H1 (cell line): ENCODE measurements around the gene IL16.

ENCODE experiments used
- EGR1 ChIP-seq: IDR thresholded peaks from 2 replicates; pipeline ENCODE4 v1.6.1; 2011; ENCODE audit warnings: low read depth, low read length, borderline replicate concordance
- JUND ChIP-seq: IDR thresholded peaks from 2 replicates; pipeline ENCODE4 v1.6.1; 2011; ENCODE audit warnings: mild to moderate bottlenecking, improper control_type of control experiment, low read length
- RAD21 ChIP-seq, 2 experiments: IDR thresholded peaks in 1 of 2; conservative IDR thresholded peaks in 1 of 2; 2 replicates each; pipeline ENCODE4 v1.6.1; 2011; ENCODE audit warnings: low read depth in 2 of 2, low read length in 2 of 2, improper control_type of control experiment in 1 of 2, inconsistent platforms in 1 of 2, mild to moderate bottlenecking in 1 of 2, moderate library complexity in 1 of 2
- RBBP5 ChIP-seq: IDR thresholded peaks from 2 replicates; pipeline ENCODE4 v1.7.1; 2012; ENCODE audit warnings: low read depth, mild to moderate bottlenecking, inconsistent platforms, low read length, moderate library complexity, borderline replicate concordance
- SIN3A ChIP-seq, 2 experiments: IDR thresholded peaks in 1 of 2; conservative IDR thresholded peaks in 1 of 2; 2 replicates each; pipeline ENCODE4 v1.6.1; 2011 to 2012; ENCODE audit warnings: low read length in 2 of 2, improper control_type of control experiment in 1 of 2, low read depth in 1 of 2, mild to moderate bottlenecking in 1 of 2
- YY1 ChIP-seq: IDR thresholded peaks from 2 replicates; pipeline ENCODE4 v1.6.1; 2011; ENCODE audit warnings: low read depth, mild to moderate bottlenecking, low read length
- TF ChIP-seq, protein P1 (sequence below), 3 experiments: IDR thresholded peaks; 1 replicate in 2 of 3; 2 replicates in 1 of 3; pipeline versions ENCODE4 v1.5.1 to v1.6.1; 2011; ENCODE audit warnings: low read length in 3 of 3, mild to moderate bottlenecking in 3 of 3, inconsistent platforms in 2 of 3, low read depth in 1 of 3, moderate library complexity in 1 of 3; ENCODE audit not compliant: insufficient read depth in 1 of 3; ENCODE audit errors: control extremely low read depth in 1 of 3

DNA sequence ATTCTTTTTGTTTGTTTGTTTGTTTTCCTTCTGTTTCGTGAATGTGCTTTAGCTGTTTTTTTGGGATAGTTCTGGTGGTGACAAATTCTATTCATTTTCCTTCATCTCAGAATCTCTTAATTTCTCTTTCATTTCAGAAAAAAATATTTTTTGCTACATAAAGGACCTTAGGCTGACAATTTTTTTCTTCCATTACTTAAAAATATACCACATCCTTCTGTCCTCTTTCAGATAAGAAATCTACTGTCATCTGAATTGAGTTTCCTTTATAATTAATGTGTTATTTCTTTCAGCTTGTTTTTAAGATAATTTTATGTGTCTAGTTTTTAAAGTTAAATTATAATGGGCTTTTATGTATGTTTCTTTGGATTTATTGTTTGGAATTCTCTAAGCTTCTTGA, 47.6 kb downstream of the IL16 start:
- TF ChIP-seq, protein P1, sequence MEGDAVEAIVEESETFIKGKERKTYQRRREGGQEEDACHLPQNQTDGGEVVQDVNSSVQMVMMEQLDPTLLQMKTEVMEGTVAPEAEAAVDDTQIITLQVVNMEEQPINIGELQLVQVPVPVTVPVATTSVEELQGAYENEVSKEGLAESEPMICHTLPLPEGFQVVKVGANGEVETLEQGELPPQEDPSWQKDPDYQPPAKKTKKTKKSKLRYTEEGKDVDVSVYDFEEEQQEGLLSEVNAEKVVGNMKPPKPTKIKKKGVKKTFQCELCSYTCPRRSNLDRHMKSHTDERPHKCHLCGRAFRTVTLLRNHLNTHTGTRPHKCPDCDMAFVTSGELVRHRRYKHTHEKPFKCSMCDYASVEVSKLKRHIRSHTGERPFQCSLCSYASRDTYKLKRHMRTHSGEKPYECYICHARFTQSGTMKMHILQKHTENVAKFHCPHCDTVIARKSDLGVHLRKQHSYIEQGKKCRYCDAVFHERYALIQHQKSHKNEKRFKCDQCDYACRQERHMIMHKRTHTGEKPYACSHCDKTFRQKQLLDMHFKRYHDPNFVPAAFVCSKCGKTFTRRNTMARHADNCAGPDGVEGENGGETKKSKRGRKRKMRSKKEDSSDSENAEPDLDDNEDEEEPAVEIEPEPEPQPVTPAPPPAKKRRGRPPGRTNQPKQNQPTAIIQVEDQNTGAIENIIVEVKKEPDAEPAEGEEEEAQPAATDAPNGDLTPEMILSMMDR (IDR thresholded peaks at IDR 0.05; ENCODE audit: control extremely low read depth in 1 of 3, insufficient read depth in 1 of 3, low read depth in 1 of 3, low read length in 3 of 3) = no peak
- TF ChIP-seq EGR1 = no peak
- no peak for TF ChIP-seq RBBP5
- no peak for TF ChIP-seq RAD21 (IDR thresholded peaks at IDR 0.05 in 1 of 2, conservative IDR thresholded peaks at IDR 0.05 in 1 of 2; ENCODE audit: low read depth in 2 of 2, low read length in 2 of 2)
- no peak for TF ChIP-seq JUND
- TF ChIP-seq SIN3A (conservative IDR thresholded peaks at IDR 0.05 in 1 of 2, IDR thresholded peaks at IDR 0.05 in 1 of 2; ENCODE audit: low read depth in 1 of 2, low read length in 2 of 2) = no peak
- TF ChIP-seq YY1 = no peak
